Measurements from ENCODE around the gene VTI1A. TPM values are rescaled to one million over a fixed set of nuclear protein-coding genes. Genes with fewer than 3 reads are reported as not detected.

Gene VTI1A
- total RNA-seq, 2 donors from 2014 or later, result 71.6 to 139 TPM

GRCh38 chr10:112618814-112619213 lies 171.8 kb downstream of the VTI1A start:
- H3K4me3 ChIP-seq, result no peak overlapping the region
- TF ChIP-seq CTCF (IDR thresholded peaks at IDR 0.05), result no peak
- no peak overlapping the region for H3K27ac ChIP-seq

GRCh38 chr10:112619556-112619955 lies 172.5 kb downstream of the VTI1A start:
- no peak for ATAC-seq (ENCODE audit: insufficient number of reproducible peaks, low FRiP score, low read depth)
- no peaks in the 10 kb centered on the region for H3K36me3 ChIP-seq
- H3K9me3 ChIP-seq, result no peaks in the 10 kb centered on the region

More at GRCh38 chr10:112618814-112619213, 171.8 kb downstream of the VTI1A start:
- ATAC-seq (ENCODE audit: insufficient number of reproducible peaks, low FRiP score, low read depth) (no peak), DNase-seq (ENCODE audit: low spot score) (no peak)
- Histone ChIP-seq H3K27me3 (replicated peaks; ENCODE audit: insufficient read depth) (no peaks in the 10 kb centered on the region), H3K9me3 (no peaks in the 10 kb centered on the region), H3K4me1 (ENCODE audit: control insufficient read depth in 1 of 2, low read depth in 2 of 2) (peaks cover 8 to 15% of the 10 kb centered on the region in 2 donors), H3K36me3 (no peaks in the 10 kb centered on the region)

GRCh38 chr10:112622786-112623185 lies 175.8 kb downstream of the VTI1A start:
- H3K27ac ChIP-seq, result no peak overlapping the region
- ATAC-seq (ENCODE audit: insufficient number of reproducible peaks, low FRiP score, low read depth) (no peak), DNase-seq (ENCODE audit: low spot score) (no peak)
- no peaks in the 10 kb centered on the region for H3K36me3 ChIP-seq
- no peak overlapping the region for H3K4me3 ChIP-seq
- H3K27me3 ChIP-seq (replicated peaks; ENCODE audit: insufficient read depth), result no peaks in the 10 kb centered on the region
- H3K9me3 ChIP-seq, result no peaks in the 10 kb centered on the region
- peaks cover 15 to 24% of the 10 kb centered on the region in 2 donors for H3K4me1 ChIP-seq (ENCODE audit: control insufficient read depth in 1 of 2, low read depth in 2 of 2)
- no peak for TF ChIP-seq CTCF (IDR thresholded peaks at IDR 0.05)

More at GRCh38 chr10:112619556-112619955, 172.5 kb downstream of the VTI1A start:
- Histone ChIP-seq H3K27me3 (replicated peaks; ENCODE audit: insufficient read depth) (no peaks in the 10 kb centered on the region), H3K4me1 (ENCODE audit: control insufficient read depth in 1 of 2, low read depth in 2 of 2) (peaks cover 15 to 22% of the 10 kb centered on the region in 2 donors), H3K27ac (no peak overlapping the region), H3K4me3 (no peak overlapping the region)
- no peak for DNase-seq (ENCODE audit: low spot score)
- TF ChIP-seq CTCF (IDR thresholded peaks at IDR 0.05), result no peak

- ATAC-seq (ENCODE audit: insufficient number of reproducible peaks, low FRiP score, low read depth), result no peak
- DNase-seq (ENCODE audit: low spot score), result no peak
- H3K36me3 ChIP-seq, result no peaks in the 10 kb centered on the region
- H3K4me1 ChIP-seq (ENCODE audit: control insufficient read depth in 1 of 2, low read depth in 2 of 2), result peaks cover 15 to 24% of the 10 kb centered on the region in 2 donors
- H3K4me3 ChIP-seq, result no peak overlapping the region
- H3K27me3 ChIP-seq (replicated peaks; ENCODE audit: insufficient read depth), result no peaks in the 10 kb centered on the region
- no peak for TF ChIP-seq CTCF (IDR thresholded peaks at IDR 0.05)
- H3K9me3 ChIP-seq, result no peaks in the 10 kb centered on the region
- no peak overlapping the region for H3K27ac ChIP-seq
These were observed 177.6 kb downstream of the VTI1A start for GRCh38 chr10:112624546-112625048.

DNA sequence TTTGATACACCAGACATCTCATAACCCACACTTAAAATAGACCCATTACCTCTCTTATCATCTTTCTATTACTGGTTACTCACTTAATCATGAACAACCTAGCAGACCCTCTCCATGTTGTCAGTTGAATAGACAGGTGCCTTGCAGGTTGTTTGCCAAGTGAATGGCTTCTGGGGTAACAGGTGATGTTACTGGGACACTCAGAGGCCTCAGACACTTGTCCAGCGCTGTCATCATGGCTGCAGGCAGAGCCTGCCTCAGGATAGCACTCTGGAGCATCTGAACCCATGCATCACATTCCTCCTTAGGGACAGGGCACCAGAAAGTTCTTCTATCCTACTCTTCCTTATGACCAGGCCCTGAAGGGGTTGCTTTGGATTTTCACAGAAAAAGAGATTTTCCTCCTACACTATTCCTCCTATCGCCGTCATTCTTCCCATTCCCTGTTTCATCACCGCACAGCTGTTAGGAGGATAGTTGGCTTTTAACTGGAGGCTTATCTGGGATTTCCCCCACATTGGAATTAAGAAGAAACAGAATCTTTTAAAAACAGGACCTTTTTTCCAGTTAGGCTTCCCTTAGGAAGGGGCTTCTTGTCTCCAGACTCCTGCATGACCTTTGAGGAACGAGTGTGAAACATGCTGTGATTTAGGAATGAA lies 182.1 kb downstream of the VTI1A start:
- no peaks in the 10 kb centered on the region for H3K27me3 ChIP-seq (replicated peaks; ENCODE audit: insufficient read depth)
- DNase-seq (ENCODE audit: low spot score) (no peak), ATAC-seq (ENCODE audit: insufficient number of reproducible peaks, low FRiP score, low read depth) (no peak)
- no peaks in the 10 kb centered on the region for H3K9me3 ChIP-seq
- H3K27ac ChIP-seq, result no peak overlapping the region
- no peak overlapping the region for H3K4me3 ChIP-seq
- TF ChIP-seq CTCF (IDR thresholded peaks at IDR 0.05), result no peak
- peaks cover 4 to 16% of the 10 kb centered on the region in 2 donors for H3K4me1 ChIP-seq (ENCODE audit: control insufficient read depth in 1 of 2, low read depth in 2 of 2)
- no peaks in the 10 kb centered on the region for H3K36me3 ChIP-seq

Measured in thoracic aorta (tissue), 2 donors.